GM19467 (cell line): ENCODE data around the gene PSMG3.
"Not testable (repeated sequence)": the region's sequence is repeated elsewhere in the genome, so short reads cannot be mapped to it uniquely, and the experiment has no call there.

Experiments used
- ATAC-seq: cut with Tn5 transposase; IDR thresholded peaks from one replicate; pipeline ENCODE4 v1.9.1; 2021; ENCODE audit warnings: mild to moderate bottlenecking, moderate library complexity; ENCODE audit not compliant: unreplicated experiment

PSMG3 gene

DNA sequence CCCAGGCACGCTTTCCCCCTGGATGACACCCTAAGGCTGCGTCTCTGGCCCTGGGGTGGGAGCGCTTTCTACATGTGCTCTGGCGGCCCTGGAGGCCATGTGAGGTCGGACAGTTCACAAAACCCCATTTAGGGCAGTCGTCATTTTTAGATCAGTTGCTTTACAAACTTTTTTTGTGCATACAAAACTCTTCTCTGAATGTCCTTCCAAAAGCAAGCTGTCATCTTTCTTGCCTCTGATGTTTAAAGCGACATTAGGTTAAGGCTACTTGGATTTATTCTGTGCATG, 33.4 kb downstream of the PSMG3 start:
- no peak for ATAC-seq

DNA sequence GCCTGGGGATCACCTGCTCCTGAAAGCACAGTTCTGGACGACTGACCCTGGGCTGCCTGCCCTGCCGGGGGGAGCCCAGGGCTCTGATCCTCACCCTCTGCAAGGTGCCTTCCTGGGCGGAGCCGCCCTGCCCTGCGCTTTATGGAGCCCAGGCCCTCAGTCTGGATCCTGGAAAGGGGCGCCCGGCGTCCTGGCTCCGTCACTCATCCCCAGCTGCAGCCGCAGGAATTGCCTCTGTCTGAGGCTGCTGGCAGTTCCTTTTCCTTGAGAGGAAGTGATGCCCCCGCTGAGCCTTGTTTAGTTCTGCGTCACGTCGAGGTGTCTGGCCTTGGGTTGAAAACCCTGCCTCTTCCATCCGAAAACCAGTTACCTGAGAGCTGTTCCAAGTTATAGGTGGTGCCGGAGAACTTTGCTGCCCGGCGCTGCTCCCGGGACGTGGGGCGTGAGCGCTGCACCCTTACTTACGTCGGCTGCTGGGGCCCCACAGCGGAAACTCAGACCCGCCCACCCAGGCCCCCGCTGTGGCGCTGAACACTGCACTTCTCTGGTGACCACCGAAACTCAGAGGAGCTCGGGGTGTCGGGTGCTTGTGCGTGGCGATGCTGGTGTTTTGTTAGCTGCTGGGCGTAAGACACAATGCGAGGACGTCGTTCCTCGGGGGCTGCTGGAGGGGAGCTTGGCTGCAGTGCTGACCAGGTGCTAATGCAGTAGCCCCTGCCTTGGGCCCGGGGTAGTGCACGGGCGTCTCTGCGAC, 34.0 kb downstream of the PSMG3 start:
- ATAC-seq, result no peak

DNA sequence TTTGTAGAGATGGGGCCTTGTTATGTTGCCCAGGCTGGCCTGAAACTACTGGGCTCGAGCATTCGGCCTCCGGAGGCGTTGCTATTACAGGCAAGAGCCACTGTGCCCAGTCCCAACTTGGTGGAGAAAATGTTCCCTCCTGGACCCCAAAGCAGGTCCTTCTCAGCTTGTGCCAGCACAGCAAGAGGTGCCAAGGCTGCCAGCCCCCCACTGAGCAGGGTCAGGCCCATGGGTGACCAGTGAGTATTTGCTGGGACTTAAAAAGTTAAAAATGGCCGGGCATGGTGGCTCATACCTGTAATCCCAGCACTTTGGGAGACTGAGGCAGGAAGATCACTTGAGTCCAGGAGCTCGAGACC, 34.8 kb downstream of the PSMG3 start:
- no peak for ATAC-seq

DNA sequence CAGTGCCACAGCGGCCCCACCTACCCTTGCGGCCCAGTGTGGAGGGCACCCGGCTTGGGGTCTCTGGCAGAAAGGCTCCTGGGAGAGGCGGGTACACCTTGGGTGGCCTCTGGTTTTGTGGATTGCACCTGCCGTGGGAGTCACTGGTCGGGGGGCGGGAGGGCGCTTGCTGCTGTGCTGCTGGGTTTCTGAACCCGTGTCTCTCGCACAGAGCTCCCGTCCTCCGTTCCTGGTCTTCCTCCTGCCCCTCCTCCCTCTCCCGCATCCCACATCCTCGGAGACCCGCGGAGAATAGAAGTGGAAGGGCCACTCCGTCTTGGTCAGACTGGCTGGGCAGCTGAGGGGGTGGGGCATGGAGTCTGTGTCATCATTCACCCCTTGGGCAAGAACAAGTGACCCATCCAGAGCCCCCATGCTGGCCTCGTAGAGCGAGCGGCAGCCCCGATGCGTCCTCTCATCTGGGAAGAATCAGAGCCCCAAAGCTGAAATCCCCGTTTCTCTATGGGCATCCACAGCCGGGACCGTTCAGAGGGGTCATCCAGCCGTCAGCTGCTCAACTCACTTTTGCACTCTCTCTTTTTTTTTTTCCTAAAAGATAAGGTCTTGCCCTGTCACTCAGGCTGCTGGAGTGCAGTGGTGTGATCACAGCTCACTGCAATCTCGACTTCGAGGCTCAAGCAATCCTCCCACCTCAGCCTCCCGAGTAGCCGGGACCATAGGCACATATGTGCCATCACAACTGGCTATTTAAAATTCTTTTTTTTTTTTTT, 35.3 kb downstream of the PSMG3 start:
- no peak for ATAC-seq

DNA sequence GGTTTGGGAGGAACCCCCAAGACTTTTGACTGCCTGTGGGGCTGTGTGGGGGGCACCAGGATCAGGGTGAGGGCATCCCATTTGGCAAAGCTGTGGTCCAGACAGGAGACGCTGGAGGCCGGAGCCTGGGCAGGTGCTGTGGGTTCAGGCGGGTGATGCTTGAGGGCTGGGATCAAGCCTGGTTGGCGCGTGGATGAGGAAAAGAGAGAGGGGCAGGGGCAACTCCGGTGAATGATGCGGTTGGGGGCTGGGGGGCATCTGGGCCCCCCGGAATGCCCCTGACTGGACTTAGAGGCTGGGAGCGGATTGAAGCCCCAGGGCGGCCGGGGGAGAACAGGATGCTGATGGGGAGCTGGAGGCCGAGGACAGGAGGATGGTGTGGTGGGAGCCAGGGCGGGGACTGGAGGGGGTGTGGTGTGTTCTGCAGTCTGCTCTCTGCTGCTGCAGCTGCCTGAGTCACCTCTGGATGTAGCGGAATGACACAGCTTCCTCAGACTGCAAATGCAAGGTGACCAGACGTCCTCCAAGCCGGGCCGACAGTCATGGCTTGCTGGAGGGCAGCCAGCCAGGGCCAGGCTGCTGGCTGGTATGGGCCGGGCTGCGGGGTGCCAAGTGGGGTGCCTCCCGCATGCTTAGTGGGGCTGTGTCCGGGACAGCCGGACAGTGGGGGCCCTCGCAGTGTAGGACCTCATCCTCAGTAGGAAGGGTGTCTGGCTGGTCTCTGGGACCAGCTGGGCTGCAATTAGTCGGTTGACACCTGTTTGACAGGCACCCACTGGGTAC, 36.1 kb downstream of the PSMG3 start:
- no peak for ATAC-seq

DNA sequence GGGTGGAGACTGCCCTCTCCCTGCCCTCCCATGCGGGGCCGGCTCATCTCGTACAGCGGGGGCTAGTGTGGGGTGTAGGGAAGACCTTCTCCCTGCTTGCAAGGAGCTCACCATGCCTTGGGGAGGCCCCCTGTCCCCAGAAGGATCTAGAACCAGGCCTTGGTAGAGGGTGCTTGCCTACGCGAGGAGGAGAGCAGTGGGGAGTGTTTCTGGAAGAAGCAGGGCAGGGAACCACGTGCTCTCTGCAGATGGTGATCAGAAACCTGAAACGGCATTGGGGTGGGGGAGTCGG, 36.6 kb downstream of the PSMG3 start:
- no peak for ATAC-seq

DNA sequence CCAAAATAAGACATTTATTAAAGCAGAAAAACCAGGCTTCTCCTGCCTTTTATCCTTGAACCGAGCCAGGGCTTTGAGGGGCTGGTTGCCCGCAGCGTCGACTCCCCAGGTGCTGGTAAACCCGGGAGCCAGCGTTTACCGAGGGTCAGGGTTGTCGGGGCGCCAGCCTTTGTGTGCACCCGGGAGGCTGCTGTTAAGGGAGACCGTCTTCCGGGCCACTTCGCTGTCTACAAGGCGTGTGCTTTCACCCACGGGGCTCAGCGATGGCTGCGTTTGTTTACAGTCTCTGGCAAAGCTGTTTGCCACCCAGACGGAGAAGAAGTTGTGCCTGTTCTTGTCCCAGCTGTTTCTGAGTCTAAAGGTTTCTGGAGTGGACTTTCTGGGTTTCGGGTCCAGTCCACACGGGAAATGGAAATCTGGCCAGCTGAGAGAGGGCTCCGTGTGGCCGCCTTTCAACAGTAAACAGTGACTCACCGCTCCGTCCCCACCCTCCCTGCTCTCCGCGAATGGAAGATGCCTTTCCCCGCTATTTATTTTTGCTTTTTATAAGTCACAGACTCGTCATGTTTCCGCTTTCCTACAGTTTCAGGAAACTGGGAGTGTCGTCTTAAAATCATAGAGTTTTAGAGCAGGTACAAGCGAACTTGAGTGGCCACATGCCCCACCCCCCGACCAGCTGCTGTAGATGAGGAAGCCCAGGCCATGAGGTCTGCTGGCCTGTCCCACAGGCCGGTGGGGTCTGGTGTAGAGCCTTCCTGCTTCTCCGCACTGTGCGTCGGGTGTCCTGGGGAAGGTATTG, 37.2 kb downstream of the PSMG3 start:
- no peak for ATAC-seq

DNA sequence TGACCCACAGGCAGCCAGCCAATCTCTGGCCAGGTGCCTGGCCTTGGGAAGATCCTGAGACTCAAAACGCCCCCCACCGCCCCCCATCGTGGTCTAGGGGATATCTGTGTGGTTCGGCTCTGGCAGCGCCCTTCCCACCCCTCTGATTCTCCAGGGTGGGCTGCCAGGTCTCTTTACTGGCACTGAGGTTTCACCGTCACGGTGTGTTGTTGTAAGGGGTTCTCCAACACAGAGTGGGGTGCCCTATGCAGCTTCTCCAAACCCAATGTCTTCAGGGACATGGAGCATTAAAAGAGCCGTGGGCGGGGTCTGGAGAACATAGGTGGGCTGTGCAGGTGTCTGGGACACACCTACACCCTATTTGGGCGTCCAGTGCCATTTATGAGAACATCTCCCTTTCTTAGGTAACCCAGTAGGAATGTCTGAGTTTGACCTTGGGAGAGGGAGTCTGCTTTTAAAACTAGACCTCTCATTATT, 37.8 kb downstream of the PSMG3 start:
- no peak for ATAC-seq

DNA sequence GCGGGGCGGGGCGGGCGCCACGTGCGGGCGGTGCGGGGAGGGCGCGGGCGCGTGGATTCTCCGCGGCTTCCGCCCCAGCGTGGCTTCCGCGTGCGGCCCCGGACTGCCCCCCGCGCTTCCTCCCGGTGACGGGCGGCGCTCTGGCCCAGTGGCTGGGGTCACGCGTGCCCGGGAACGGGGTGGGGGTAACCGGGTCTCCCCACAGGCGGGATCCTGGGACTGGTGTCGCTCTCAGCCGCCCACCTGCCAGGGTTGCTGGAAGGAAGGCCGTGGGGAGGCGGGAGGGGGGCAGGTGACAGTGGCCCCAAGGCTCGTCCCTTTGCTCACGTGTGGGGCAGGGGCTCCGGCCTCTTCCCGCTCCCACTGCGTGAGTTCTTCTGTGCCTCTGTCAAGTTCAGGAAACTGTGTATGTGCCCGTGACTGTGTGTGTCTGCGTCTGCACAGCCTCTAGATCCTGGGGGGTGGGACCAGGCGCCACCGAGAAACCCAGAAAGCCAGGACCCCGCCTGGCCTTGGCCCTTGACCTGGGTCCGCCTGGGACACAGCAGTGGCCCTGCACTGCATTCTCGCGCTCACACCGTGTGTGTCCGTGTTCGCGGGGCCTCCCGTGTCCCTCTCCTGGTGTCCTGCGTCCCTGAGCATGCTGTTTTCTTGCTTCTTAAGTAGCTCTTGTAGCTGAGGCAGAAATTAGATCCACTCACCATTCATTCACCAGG, 38.4 kb downstream of the PSMG3 start:
- no peak for ATAC-seq

DNA sequence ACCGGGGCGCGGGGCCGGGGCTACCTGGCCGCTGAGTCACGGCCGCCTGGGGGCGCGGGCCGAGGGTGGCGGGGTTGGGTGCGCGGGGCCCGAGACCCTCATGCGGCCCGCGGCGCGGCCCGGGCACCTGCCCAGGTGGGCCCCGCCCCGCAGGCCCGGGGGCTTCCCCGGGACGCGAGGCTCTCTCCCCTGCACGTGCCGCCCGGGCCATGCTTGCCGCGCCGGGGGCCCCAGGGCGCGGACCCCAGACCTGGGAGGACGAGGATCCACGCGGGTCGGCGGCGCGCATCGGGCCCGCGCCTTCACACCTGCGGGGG, 38.9 kb downstream of the PSMG3 start:
- no peak for ATAC-seq

DNA sequence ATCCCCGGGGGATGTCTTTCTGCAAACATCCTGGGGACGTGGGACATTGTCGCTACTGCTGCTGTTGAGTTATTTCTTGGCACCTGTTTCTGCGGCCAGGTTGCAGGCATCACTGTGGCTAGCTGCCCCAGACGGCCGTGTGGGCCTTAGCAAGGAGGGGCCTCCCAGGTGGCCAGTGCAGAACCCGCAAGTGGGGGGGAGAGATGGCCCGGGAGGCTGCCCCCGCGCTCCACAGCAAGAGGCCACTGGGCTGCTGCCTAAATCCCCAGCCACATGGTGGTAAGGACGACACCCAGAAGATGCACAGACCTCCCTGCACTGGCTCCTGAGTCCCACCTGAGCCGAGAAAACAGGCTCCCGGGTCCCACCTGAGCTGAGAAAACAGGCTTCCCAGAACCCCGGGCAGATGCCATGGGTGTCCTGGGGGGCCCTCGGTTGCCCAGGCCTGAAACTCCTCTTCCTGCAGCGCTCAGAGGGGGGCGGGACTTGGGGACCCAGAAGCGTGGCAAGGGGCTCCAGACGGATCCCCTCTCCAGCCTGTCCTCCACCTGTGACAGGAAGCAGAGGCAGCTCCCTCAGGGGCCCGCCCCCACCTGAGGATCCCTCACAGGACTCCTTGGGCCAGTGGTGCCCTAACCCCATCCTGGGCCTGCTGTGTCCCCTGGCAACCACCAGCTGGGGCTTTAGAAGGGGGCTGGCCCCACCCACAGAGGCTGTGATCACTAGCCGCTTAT, 40.3 kb downstream of the PSMG3 start:
- ATAC-seq, result no peak

DNA sequence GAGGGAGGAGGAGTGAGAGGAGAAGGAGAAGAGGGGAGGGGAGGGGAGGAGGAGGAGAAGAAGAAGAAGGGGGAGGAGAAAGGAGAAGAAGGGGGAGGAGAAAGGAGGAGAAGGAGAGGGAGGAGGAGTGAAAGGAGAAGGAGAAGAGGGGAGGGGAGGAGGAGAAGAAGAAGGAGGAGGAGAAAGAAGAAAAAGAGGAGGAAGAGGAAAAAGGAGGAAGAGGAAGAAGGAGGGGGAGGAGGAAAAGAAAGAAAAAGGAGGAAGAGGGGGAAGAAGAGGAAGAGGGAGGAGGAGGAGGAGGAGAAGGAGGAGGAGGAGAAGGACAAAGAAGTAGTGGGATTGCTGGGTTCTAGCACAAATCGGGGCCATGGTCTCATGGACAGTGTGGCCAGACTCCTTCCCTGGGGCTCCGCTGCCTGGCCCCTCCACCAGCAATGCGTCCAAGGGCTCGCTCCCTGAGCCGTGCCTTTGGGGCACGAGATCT, 43.5 kb downstream of the PSMG3 start:
- no peak for ATAC-seq

DNA sequence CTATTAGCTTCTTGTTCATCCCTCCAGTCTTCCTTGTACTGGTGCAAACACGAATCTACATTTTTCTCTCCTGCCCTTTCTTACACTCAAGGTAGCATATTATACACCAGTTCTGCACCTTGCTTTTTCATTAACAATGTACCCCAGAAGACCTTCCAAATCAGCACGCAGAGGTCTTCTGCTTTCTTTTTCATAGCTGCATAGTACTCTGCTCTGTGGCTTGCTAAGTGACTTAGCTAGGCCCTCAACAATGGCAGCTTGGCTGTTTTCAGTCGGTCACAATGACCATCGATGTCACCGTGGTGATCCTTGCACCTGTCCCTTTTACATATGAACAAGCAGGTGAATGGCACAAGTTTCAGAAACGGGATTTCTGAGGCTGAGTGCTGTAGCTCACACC, 44.4 kb downstream of the PSMG3 start:
- ATAC-seq, result no peak

DNA sequence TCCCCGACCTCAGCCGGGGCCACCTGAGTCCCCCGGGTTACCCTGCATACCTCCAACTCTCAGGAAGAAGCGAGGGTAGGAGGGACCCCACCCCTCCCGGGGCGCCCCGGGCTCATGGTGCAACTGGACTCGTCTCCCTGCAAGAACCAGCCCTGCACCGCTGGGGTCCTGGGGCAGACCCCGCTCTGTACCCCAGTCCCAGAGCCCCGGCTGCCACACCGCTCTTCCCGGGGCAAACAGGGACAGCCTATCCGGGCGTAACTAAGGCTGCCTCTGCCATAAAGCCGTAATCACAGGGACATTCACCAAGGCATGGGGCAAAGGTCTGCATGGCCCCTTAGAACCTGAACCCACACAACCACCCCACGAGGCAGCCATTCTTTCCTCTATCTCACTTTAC, 46.0 kb downstream of the PSMG3 start:
- no peak for ATAC-seq

DNA sequence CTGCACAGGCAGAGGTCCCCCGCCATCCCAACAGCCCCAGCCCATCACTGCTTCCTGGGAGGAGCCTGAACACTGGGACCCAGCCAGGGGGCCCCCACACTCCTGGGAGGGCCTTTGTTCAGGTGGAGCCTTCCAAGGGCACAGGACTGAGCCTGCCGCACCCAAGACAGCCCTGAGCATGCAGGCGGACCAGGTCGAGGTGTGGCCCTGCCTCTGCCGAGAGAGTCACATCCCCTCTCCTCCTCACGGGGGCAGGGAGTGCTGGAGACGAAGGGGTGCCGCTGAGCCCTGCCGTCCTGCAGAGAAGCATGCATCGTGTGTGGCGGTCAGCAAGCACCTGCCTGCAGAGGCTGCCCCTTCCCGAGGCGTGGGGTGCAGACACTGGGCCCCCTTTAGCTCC, 46.6 kb downstream of the PSMG3 start:
- ATAC-seq, result no peak

DNA sequence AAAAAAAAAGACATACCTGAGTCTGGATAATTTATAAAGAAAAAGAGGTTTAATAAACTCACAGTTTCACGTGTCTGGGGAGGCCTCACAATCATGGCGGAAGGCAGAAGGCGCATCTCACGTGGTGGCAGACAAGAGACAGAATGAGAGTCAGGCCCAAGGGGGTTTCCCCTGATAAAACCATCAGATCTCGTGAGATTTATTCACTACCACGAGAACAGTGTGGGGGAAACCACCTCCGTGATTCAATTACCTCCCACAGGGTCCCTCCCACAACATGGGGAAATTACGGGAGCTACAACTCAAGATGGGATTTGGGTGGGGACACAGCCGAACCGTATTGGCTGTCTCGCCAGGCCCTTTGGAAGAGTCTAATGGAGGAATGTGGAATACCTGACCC, 48.4 kb downstream of the PSMG3 start:
- no peak for ATAC-seq

DNA sequence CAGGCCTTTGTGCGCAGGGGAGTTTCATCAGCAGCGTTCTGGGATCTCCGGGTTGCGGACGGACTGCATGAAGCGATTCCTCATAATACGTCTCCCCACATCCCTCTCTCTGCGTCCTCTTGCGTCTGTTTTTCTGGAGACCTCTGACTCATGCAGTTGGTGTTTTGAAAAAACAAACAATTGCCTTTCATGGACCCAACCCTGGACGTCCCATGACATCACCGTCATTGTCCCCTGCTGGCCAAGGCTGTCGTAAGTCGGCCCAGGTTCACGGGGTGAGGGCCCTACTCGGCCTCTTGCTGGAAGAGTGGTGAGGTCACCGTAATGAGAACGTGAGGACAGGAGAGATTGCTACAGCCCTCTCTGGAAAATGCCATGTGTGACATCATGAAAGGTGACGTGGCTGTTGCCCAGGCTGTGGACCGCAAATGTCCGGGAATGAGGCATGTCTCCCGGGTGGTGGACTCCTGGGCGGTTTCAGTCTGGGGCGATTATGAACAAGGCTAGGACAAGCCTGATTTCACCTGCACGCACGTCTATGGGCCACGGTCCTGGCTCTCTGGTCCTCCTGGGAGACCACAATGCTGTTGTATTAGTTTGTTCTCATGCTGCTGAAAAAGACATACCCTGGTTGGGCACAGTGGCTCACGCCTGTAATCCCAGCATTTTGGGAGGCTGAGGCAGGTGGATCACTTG, 49.1 kb downstream of the PSMG3 start:
- ATAC-seq, result no peak

DNA sequence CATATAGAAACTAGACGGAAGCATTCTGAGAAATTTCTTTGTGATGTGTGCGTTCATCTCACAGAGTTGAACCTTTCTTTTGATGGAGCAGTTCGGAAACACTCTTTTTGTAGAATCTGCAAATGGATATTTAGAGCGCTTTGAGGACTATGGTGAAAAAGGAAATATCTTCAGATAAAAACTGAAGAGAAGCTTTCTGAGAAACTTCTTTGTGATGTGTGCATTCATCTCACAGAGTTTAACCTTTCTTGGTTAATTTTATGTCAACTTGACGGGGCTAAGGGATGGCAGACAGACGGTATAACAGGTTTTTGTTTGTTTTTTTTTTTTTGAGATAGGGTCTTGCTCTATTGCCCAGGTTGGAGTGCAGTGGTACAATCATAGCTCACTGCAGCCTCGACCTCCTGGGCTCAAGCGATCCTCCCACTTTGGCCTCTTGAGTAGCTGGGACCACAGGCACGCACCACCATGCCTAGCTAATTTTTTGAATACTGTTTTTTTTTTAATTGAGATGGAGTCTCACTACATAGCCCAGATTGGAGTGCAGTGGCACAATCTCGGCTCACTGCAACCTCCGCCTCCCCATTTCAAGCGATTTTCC, 50.4 kb downstream of the PSMG3 start:
- ATAC-seq, result not testable (repeated sequence)
